H1 (cell line): Measurements from ENCODE around the gene EIF4E1B. TPM values are rescaled to one million over a fixed set of nuclear protein-coding genes. Genes with fewer than 3 reads are reported as not detected.

Experiments used
- CTCF ChIA-PET: fragments of 300-600 bp; sonication (Branson Sonifier 250); formaldehyde crosslinking; loops from one replicate; lab custom pipeline; 2021; ENCODE audit not compliant: partially characterized antibody; lab: Charles Lee
- POLR2A ChIA-PET: fragments of 300-600 bp; sonication (Branson Sonifier 250); formaldehyde crosslinking; loops from one replicate; lab custom pipeline; 2021; ENCODE audit warnings: inconsistent platforms; ENCODE audit not compliant: partially characterized antibody; lab: Charles Lee
- DNase-seq, 2 experiments: peaks; one replicate each; pipeline versions ENCODE4 v3.0.0 to v3.0.0-alpha.2; 2010 to 2022; ENCODE audit warnings: low spot score in 2 of 2, low read depth in 1 of 2, mixed read lengths in 1 of 2
- FAIRE-seq: peaks from 2 replicates; lab custom pipeline; 2011; peaks lifted over from hg19 to GRCh38; lab: Jason Lieb, UNC
- H2AFZ ChIP-seq: 2 replicates; pipeline ENCODE4 v1.8.1; 2012; ENCODE audit warnings: low read length, inconsistent platforms
- H2AK5ac ChIP-seq: 2 replicates; pipeline ENCODE4 v1.6.1; 2013; ENCODE audit warnings: low read depth, low read length
- H2BK120ac ChIP-seq: replicated peaks from 2 replicates; pipeline ENCODE3; 2013; ENCODE audit warnings: low read depth, low read length, inconsistent platforms
- H2BK12ac ChIP-seq: 2 replicates; pipeline ENCODE4 v1.6.1; 2013; ENCODE audit warnings: low read depth, low read length
- H2BK15ac ChIP-seq: 2 replicates; pipeline ENCODE4 v1.6.1; 2013; ENCODE audit warnings: low read length
- H2BK20ac ChIP-seq: 2 replicates; pipeline ENCODE4 v1.6.1; 2013; ENCODE audit warnings: low read length
- H2BK5ac ChIP-seq: 2 replicates; pipeline ENCODE4 v1.6.1; 2013; ENCODE audit warnings: low read depth, low read length
- H3K14ac ChIP-seq: 2 replicates; pipeline ENCODE4 v1.6.1; 2013; ENCODE audit warnings: inconsistent platforms; ENCODE audit not compliant: insufficient read length
- H3K18ac ChIP-seq: 2 replicates; pipeline ENCODE4 v1.6.1; 2013; ENCODE audit warnings: low read length; ENCODE audit errors: extremely low read depth
- H3K23ac ChIP-seq: 2 replicates; pipeline ENCODE4 v1.6.1; 2013; ENCODE audit warnings: inconsistent platforms; ENCODE audit not compliant: insufficient read length
- H3K23me2 ChIP-seq: 2 replicates; pipeline ENCODE4 v1.6.1; 2013; ENCODE audit warnings: low read depth, low read length
- H3K27ac ChIP-seq: 2 replicates; pipeline ENCODE4 v1.6.1; 2011; ENCODE audit warnings: low read depth, low read length, inconsistent platforms
- H3K27me3 ChIP-seq, 4 experiments: replicated peaks in 1 of 4; 1 replicate in 1 of 4; 2 replicates in 3 of 4; pipeline versions ENCODE4 v1.6.1 to v1.8.1; 2011 to 2013; ENCODE audit warnings: low read length in 3 of 4, mild to moderate bottlenecking in 3 of 4, inconsistent platforms in 2 of 4, mixed read lengths in 2 of 4, moderate library complexity in 1 of 4; ENCODE audit not compliant: control insufficient read depth in 3 of 4, insufficient read depth in 3 of 4; ENCODE audit errors: extremely low read depth in 1 of 4
- H3K36me3 ChIP-seq, 4 experiments: 2 replicates each; pipeline versions ENCODE4 v1.6.1 to v1.8.1; 2011 to 2013; ENCODE audit warnings: mild to moderate bottlenecking in 4 of 4, low read length in 3 of 4, moderate library complexity in 2 of 4, control low read depth in 1 of 4, inconsistent platforms in 1 of 4; ENCODE audit not compliant: insufficient read depth in 4 of 4, control insufficient read depth in 2 of 4
- H3K4ac ChIP-seq: replicated peaks from 2 replicates; pipeline ENCODE3; 2013; ENCODE audit warnings: low read length, low read depth, mixed read lengths, inconsistent platforms; ENCODE audit not compliant: insufficient read length
- H3K4me1 ChIP-seq, 4 experiments: replicated peaks in 1 of 4; 1 replicate in 1 of 4; 2 replicates in 3 of 4; pipeline versions ENCODE4 v1.6.1 to v1.8.1; 2011 to 2013; ENCODE audit warnings: low read length in 3 of 4, inconsistent platforms in 2 of 4, mixed read lengths in 1 of 4; ENCODE audit not compliant: insufficient read depth in 4 of 4, control insufficient read depth in 3 of 4
- H3K4me2 ChIP-seq, 2 experiments: 2 replicates each; pipeline versions ENCODE4 v1.6.1 to v1.8.1; 2011 to 2013; ENCODE audit warnings: low read depth in 2 of 2, low read length in 2 of 2, control low read depth in 1 of 2, inconsistent platforms in 1 of 2, mild to moderate bottlenecking in 1 of 2; ENCODE audit not compliant: insufficient read depth in 1 of 2
- H3K4me3 ChIP-seq, 4 experiments: fragments of 200-600, 300-600 bp in 1 of 4; sonication (generic), shearing (Covaris generic), sonication (Bioruptor Twin) in 1 of 4; 2 replicates each; pipeline versions ENCODE4 v1.5.1 to v1.8.1; 2011 to 2016; ENCODE audit warnings: low read length in 4 of 4, low read depth in 3 of 4, control low read depth in 2 of 4, inconsistent platforms in 2 of 4, mild to moderate bottlenecking in 2 of 4, mixed read lengths in 1 of 4, moderate library complexity in 1 of 4; ENCODE audit not compliant: insufficient read depth in 2 of 4; ENCODE audit errors: extremely low read depth in 1 of 4
- H3K56ac ChIP-seq: replicated peaks from 2 replicates; pipeline ENCODE3; 2013; ENCODE audit warnings: low read depth, mild to moderate bottlenecking, mixed read lengths, low read length, inconsistent platforms; ENCODE audit not compliant: insufficient read length
- H3K79me1 ChIP-seq: 2 replicates; pipeline ENCODE4 v1.6.1; 2013; ENCODE audit warnings: low read depth, low read length, control low read depth
- H3K79me2 ChIP-seq, 2 experiments: 2 replicates each; pipeline versions ENCODE4 v1.6.1 to v1.8.1; 2012 to 2013; ENCODE audit warnings: low read length in 2 of 2, mild to moderate bottlenecking in 2 of 2, inconsistent platforms in 1 of 2; ENCODE audit not compliant: insufficient read depth in 2 of 2, control insufficient read depth in 1 of 2
- H3K9ac ChIP-seq, 4 experiments: replicated peaks in 1 of 4; 1 replicate in 1 of 4; 2 replicates in 3 of 4; pipeline versions ENCODE4 v1.6.1 to v1.8.1; 2011 to 2013; ENCODE audit warnings: low read depth in 3 of 4, low read length in 3 of 4, control low read depth in 2 of 4, mild to moderate bottlenecking in 2 of 4, moderate library complexity in 2 of 4, inconsistent platforms in 1 of 4; ENCODE audit errors: extremely low read depth in 1 of 4
- H3K9me3 ChIP-seq, 2 experiments: 2 replicates each; pipeline versions ENCODE4 v1.6.1 to v1.8.1; 2012 to 2013; ENCODE audit warnings: mild to moderate bottlenecking in 2 of 2, moderate library complexity in 2 of 2, control low read depth in 1 of 2, inconsistent platforms in 1 of 2, low read depth in 1 of 2, low read length in 1 of 2, mixed read lengths in 1 of 2; ENCODE audit not compliant: insufficient read depth in 2 of 2
- H4K20me1 ChIP-seq, 2 experiments: replicated peaks in 1 of 2; 2 replicates each; pipeline versions ENCODE3 to v1.8.1; 2011 to 2013; ENCODE audit warnings: inconsistent platforms in 2 of 2, low read length in 2 of 2, mild to moderate bottlenecking in 1 of 2; ENCODE audit not compliant: insufficient read depth in 2 of 2, control insufficient read depth in 1 of 2
- H4K5ac ChIP-seq: 2 replicates; pipeline ENCODE4 v1.6.1; 2013; ENCODE audit warnings: low read length, low read depth, mixed read lengths, inconsistent platforms; ENCODE audit not compliant: insufficient read length
- H4K8ac ChIP-seq: 2 replicates; pipeline ENCODE4 v1.8.0; 2013; ENCODE audit warnings: mild to moderate bottlenecking, moderate library complexity, low read length, inconsistent platforms; ENCODE audit not compliant: insufficient read depth; ENCODE audit errors: extremely low read depth
- H4K91ac ChIP-seq: replicated peaks from 2 replicates; pipeline ENCODE3; 2013; ENCODE audit warnings: low read length, mixed read lengths, inconsistent platforms; ENCODE audit not compliant: insufficient read length
- BRCA1 ChIP-seq: IDR thresholded peaks from 2 replicates; pipeline ENCODE4 v1.6.1; 2012; ENCODE audit warnings: low read depth, low read length, improper control_type of control experiment
- EGR1 ChIP-seq: IDR thresholded peaks from 2 replicates; pipeline ENCODE4 v1.6.1; 2011; ENCODE audit warnings: low read depth, low read length, borderline replicate concordance
- KDM4A ChIP-seq: IDR thresholded peaks from one replicate; pipeline ENCODE4 v1.7.1; 2012; ENCODE audit warnings: low read depth, mild to moderate bottlenecking, moderate library complexity, low read length, inconsistent platforms; ENCODE audit not compliant: severe bottlenecking
- MAX ChIP-seq: IDR thresholded peaks from 2 replicates; pipeline ENCODE4 v1.6.1; 2012; ENCODE audit warnings: inconsistent platforms
- NANOG ChIP-seq: IDR thresholded peaks from 2 replicates; pipeline ENCODE4 v1.6.1; 2011; ENCODE audit warnings: low read length, low read depth, mild to moderate bottlenecking, inconsistent platforms; ENCODE audit not compliant: insufficient read depth, poor library complexity, severe bottlenecking
- POLR2AphosphoS5 ChIP-seq: IDR thresholded peaks from 2 replicates; pipeline ENCODE4 v1.6.1; 2011; ENCODE audit warnings: low read depth, low read length
- RXRA ChIP-seq: IDR thresholded peaks from 2 replicates; pipeline ENCODE4 v1.6.1; 2011; ENCODE audit warnings: low read depth, mild to moderate bottlenecking, low read length, moderate library complexity; ENCODE audit not compliant: insufficient read depth
- WGBS, 2 experiments: shearing (Covaris generic) in 1 of 2; methylation state at CpG; one replicate each; pipeline versions ENCODE4 v1.1.6 to v1.1.7; 2013 to 2015; ENCODE audit warnings: low lambda C conversion rate in 2 of 2, mixed read lengths in 2 of 2, inconsistent platforms in 1 of 2, low coverage in 1 of 2, missing lambda C conversion rate in 1 of 2; ENCODE audit not compliant: insufficient replicate concordance in 2 of 2, insufficient coverage in 1 of 2, insufficient read length in 1 of 2; ENCODE audit errors: extremely low coverage in 1 of 2, missing lambda C conversion rate in 1 of 2; 5-methylcytosine and 5-hydroxymethylcytosine counted together
- polyA plus RNA-seq, 7 experiments: library from polyadenylated mRNA; depleted of rRNA in 3 of 7; stranded (reverse) in 5 of 7; unstranded in 2 of 7; fragments of >200 nt in 5 of 7; fragments of 200-250 nt in 2 of 7; gene quantifications; 1 replicate in 5 of 7; 2 replicates in 1 of 7; 4 replicates in 1 of 7; pipeline versions ENCODE4 v1.2.1 to v1.2.3, GENCODE V29; 2011 to 2013; ENCODE audit warnings: missing spikeins in 2 of 7, mixed read lengths in 2 of 7
- total RNA-seq: library from RNA; stranded (reverse); fragmentation: NEBNext Ultra II Directional; extraction: Animal tissue kit (Norgen Biotek cat#: 25700); gene quantifications from 2 replicates; pipeline ENCODE4 v1.2.1, GENCODE V29; 2021

Gene EIF4E1B
- total and polyA plus RNA-seq, 2 of the 8 experiments (the other 6 are each of a cell fraction or from before 2014, with no cell fraction given) = 0.97 to 1.3 TPM

GRCh38 chr5:176679365-176680225 is 49.1 kb downstream of the EIF4E1B start:
- H2AFZ ChIP-seq = peak overlapping the region; percentile 14; the same call in 1 of the 2 replicates
- H3K27me3 ChIP-seq = peaks cover 0 to 20% (median 19%) of the 10 kb centered on the region in 4 experiments; a peak in 6 of 7 replicates
- H4K5ac ChIP-seq = no peak overlapping the region
- peaks cover 7% of the 10 kb centered on the region; the same call in 1 of the 2 replicates for H3K23me2 ChIP-seq
- H2BK12ac ChIP-seq = peak overlapping the region; percentile 88; the same call in 1 of the 2 replicates
- no peak overlapping the region for H3K4ac ChIP-seq
- H2BK15ac ChIP-seq = peak overlapping the region; percentile 20; the same call in 1 of the 2 replicates
- no peak overlapping the region for H3K9ac ChIP-seq
- peaks cover 0 to 10% (median 3%) of the 10 kb centered on the region in 4 experiments; a peak in 6 of 7 replicates for H3K4me1 ChIP-seq
- H3K79me2 ChIP-seq = no peaks in the 10 kb centered on the region
- H3K36me3 ChIP-seq = no peaks in the 10 kb centered on the region
- H2BK5ac ChIP-seq = no peak overlapping the region
- FAIRE-seq (no peak), DNase-seq (no peak)
- no peak overlapping the region for H2BK20ac ChIP-seq
- H3K9me3 ChIP-seq = no peaks in the 10 kb centered on the region
- H3K23ac ChIP-seq = no peak overlapping the region
- H3K79me1 ChIP-seq = no peaks in the 10 kb centered on the region
- no peak overlapping the region for H2BK120ac ChIP-seq
- peak overlapping the region; percentile 62; the same call in 1 of the 2 replicates for H4K8ac ChIP-seq
- no peak overlapping the region for H2AK5ac ChIP-seq
- no peak overlapping the region for H3K27ac ChIP-seq
- no peak overlapping the region for H3K56ac ChIP-seq
- H3K4me3 ChIP-seq = peak overlapping the region in 3 of 4 experiments; percentile 23 to 55 (median 29); a peak in 6 of 8 replicates
- no peak overlapping the region for H3K14ac ChIP-seq
- no peaks in the 10 kb centered on the region for H4K20me1 ChIP-seq
- H3K18ac ChIP-seq = peak overlapping the region; percentile 4
- 57% methylated on average over 29 of the region's 31 CpGs; no CpG with 5 or more reads in 1 of the 2 experiments for whole genome bisulfite sequencing, 2 experiments
- H4K91ac ChIP-seq = no peak overlapping the region
- H3K4me2 ChIP-seq = peak overlapping the region; percentile 61 to 69
- ChIA-PET POLR2A (interaction anchor here (0.8 to 3.3 kb wide), 5 partner anchors 8 to 65 kb away, joined by 3 to 13 read pairs (median 5); no protein-coding TSS in a partner anchor), CTCF (interaction anchor here (0.7 to 35.1 kb wide), 10 partner anchors 7 to 199 kb away, joined by 3 to 859 read pairs (median 4); no protein-coding TSS in a partner anchor)
- no peak for TF ChIP-seq BRCA1
- TF ChIP-seq NANOG = no peak
- TF ChIP-seq POLR2AphosphoS5 = no peak
- TF ChIP-seq EGR1 = no peak
- TF ChIP-seq RXRA = no peak
- TF ChIP-seq KDM4A = peak; percentile 44
- TF ChIP-seq MAX = no peak
